K562 (cell line): ENCODE results near the gene PIEZO2. TPM values are rescaled to one million over a fixed set of nuclear protein-coding genes. Genes with fewer than 3 reads are reported as not detected.

Experiments used
- CREB3 ChIP-seq: fragments of 450-650 bp; conservative IDR thresholded peaks from 2 replicates; pipeline ENCODE4 v1.6.1; 2016; ENCODE audit warnings: missing genetic modification characterization, low read depth, mild to moderate bottlenecking, missing compliant biosample characterization, moderate library complexity
- GTF2E2 ChIP-seq: fragments of 200-800 bp; sonication (Bioruptor generic); IDR thresholded peaks from 2 replicates; pipeline ENCODE4 v1.6.1; 2016; ENCODE audit warnings: missing genetic modification characterization, missing compliant biosample characterization
- HDAC3 ChIP-seq: fragments of 450-650 bp; IDR thresholded peaks from 2 replicates; pipeline ENCODE4 v1.6.1; 2018; ENCODE audit warnings: borderline replicate concordance, mild to moderate bottlenecking, moderate library complexity; ENCODE audit not compliant: partially characterized antibody
- NFIX ChIP-seq: fragments of 250-450 bp; sonication (Bioruptor Pico); IDR thresholded peaks from 2 replicates; pipeline ENCODE4 v1.4.0; 2020; ENCODE audit warnings: low read depth, mild to moderate bottlenecking, moderate library complexity
- NUFIP1 ChIP-seq: fragments of 450-650 bp; IDR thresholded peaks from 2 replicates; pipeline ENCODE4 v1.6.1; 2018; ENCODE audit not compliant: partially characterized antibody
- TAF1 ChIP-seq: IDR thresholded peaks from 2 replicates; pipeline ENCODE4 v1.6.1; 2011; ENCODE audit warnings: mild to moderate bottlenecking, low read length, moderate library complexity; ENCODE audit not compliant: insufficient read depth, control insufficient read depth, severe bottlenecking; ENCODE audit errors: extremely low read depth
- TBP ChIP-seq: optimal IDR thresholded peaks from 2 replicates; pipeline ENCODE3; 2011; ENCODE audit warnings: low read depth, low read length, improper control_type of control experiment
- ZNF146 ChIP-seq: IDR thresholded peaks from one replicate; pipeline ENCODE4 v1.6.1; 2018; ENCODE audit warnings: missing compliant biosample characterization; ENCODE audit not compliant: unreplicated experiment
- ZNF224 ChIP-seq: sonication (generic); formaldehyde crosslinking; IDR thresholded peaks from 2 replicates; pipeline ENCODE4 v1.8.0; 2022; ENCODE audit warnings: mild to moderate bottlenecking, missing genetic modification reagents
- ZNF23 ChIP-seq: fragments of 250-450 bp; sonication (Bioruptor Pico); IDR thresholded peaks from 2 replicates; pipeline ENCODE4 v1.4.0; 2020; ENCODE audit warnings: mild to moderate bottlenecking
- ZNF395 ChIP-seq: fragments of 200-800 bp; sonication (Bioruptor generic); IDR thresholded peaks from 2 replicates; pipeline ENCODE4 v1.6.1; 2017; ENCODE audit warnings: missing genetic modification characterization, missing compliant biosample characterization
- ZNF609 ChIP-seq: sonication (generic); formaldehyde crosslinking; IDR thresholded peaks from 2 replicates; pipeline ENCODE4 v1.8.1; 2023; ENCODE audit warnings: missing genetic modification reagents, mild to moderate bottlenecking, borderline replicate concordance
- ZNF76 ChIP-seq: fragments of 250-450 bp; sonication (Bioruptor Pico); IDR thresholded peaks from 2 replicates; pipeline ENCODE4 v1.4.0; 2020; ENCODE audit warnings: mild to moderate bottlenecking, moderate library complexity, borderline replicate concordance
- polyA plus RNA-seq, 8 experiments: library from polyadenylated mRNA; depleted of rRNA in 4 of 8; stranded (reverse) in 5 of 8; unstranded in 3 of 8; fragments of >200 nt; fragmentation: Nextera tagmentation in 2 of 8; fragmentation: Illumina TruSeq in 1 of 8; extraction: Ambion mirVana in 2 of 8; extraction: Trizol in 1 of 8; gene quantifications; 2 replicates each; pipeline versions ENCODE4 v1.2.1 to v1.2.3, GENCODE V29; 2011 to 2014; ENCODE audit warnings: inconsistent platforms in 1 of 8, missing spikeins in 1 of 8
- total RNA-seq, 7 experiments: library from RNA; depleted of rRNA in 6 of 7; stranded (reverse); fragments of >200 nt in 6 of 7; fragmentation: Illumina TruSeq in 2 of 7; extraction: Trizol in 2 of 7; gene quantifications; 2 replicates each; pipeline versions ENCODE4 v1.2.1 to v1.2.3, GENCODE V29; 2011 to 2021; ENCODE audit warnings: low replicate concordance in 1 of 7
- TF ChIP-seq, protein P1 (sequence below), 3 experiments: fragments of 200-800 bp in 1 of 3; fragments of 250-450 bp in 1 of 3; fragments of 450-650 bp in 1 of 3; sonication (Bioruptor Pico) in 1 of 3; sonication (Bioruptor generic) in 1 of 3; formaldehyde crosslinking in 1 of 3; IDR thresholded peaks; 2 replicates each; pipeline versions ENCODE4 v1.6.1 to v1.8.0; 2016 to 2022; ENCODE audit warnings: mild to moderate bottlenecking in 2 of 3, missing genetic modification characterization in 2 of 3, missing compliant biosample characterization in 1 of 3, moderate library complexity in 1 of 3
- TF ChIP-seq, protein P2 (sequence below): fragments of 250-450 bp; sonication (Bioruptor Pico); IDR thresholded peaks from 2 replicates; pipeline ENCODE4 v1.4.0; 2020; ENCODE audit warnings: mild to moderate bottlenecking

The PIEZO2 gene
- total and polyA plus RNA-seq, 9 of the 15 experiments (the other 6 are each of a cell fraction or from before 2014, with no cell fraction given), result 0.54 to 4.1 (median 2.0) TPM

DNA sequence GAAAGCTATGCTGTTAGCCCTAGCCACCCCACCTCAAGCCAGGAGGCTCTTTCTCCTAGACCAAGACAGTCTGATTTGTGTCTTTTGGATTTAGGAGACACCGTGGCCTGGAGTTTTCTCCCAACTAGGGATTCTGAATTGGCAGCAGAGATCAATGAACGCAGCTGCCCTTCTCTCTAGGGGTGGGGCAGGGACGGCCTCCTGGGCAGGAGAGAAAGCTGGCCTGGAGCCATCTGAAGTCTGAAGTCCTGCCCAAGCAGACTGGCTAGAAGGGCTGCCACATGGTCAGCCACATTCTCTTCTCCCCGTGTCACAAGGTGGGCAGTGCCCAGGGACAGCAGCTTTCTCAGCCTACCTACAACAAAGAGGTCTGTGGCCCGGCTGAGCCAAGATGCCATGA is 45.1 kb downstream of the PIEZO2 start (continued):
- TF ChIP-seq ZNF609 (no peak), ZNF23 (CRISPR knock-in tag) (no peak), CREB3 (tag) (no peak), NFIX (CRISPR knock-in tag) (no peak), TBP (no peak), TAF1 (no peak), ZNF146 (CRISPR knock-in tag) (no peak), ZNF224 (CRISPR knock-in tag) (no peak), HDAC3 (no peak), ZNF76 (CRISPR knock-in tag) (no peak), ZNF395 (CRISPR knock-in tag) (no peak), GTF2E2 (no peak), NUFIP1 (no peak)
- TF ChIP-seq, protein P1, sequence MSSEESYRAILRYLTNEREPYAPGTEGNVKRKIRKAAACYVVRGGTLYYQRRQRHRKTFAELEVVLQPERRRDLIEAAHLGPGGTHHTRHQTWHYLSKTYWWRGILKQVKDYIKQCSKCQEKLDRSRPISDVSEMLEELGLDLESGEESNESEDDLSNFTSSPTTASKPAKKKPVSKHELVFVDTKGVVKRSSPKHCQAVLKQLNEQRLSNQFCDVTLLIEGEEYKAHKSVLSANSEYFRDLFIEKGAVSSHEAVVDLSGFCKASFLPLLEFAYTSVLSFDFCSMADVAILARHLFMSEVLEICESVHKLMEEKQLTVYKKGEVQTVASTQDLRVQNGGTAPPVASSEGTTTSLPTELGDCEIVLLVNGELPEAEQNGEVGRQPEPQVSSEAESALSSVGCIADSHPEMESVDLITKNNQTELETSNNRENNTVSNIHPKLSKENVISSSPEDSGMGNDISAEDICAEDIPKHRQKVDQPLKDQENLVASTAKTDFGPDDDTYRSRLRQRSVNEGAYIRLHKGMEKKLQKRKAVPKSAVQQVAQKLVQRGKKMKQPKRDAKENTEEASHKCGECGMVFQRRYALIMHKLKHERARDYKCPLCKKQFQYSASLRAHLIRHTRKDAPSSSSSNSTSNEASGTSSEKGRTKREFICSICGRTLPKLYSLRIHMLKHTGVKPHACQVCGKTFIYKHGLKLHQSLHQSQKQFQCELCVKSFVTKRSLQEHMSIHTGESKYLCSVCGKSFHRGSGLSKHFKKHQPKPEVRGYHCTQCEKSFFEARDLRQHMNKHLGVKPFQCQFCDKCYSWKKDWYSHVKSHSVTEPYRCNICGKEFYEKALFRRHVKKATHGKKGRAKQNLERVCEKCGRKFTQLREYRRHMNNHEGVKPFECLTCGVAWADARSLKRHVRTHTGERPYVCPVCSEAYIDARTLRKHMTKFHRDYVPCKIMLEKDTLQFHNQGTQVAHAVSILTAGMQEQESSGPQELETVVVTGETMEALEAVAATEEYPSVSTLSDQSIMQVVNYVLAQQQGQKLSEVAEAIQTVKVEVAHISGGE (CRISPR knock-in tag; IDR thresholded peaks at IDR 0.05), result no peak
- TF ChIP-seq, protein P2, sequence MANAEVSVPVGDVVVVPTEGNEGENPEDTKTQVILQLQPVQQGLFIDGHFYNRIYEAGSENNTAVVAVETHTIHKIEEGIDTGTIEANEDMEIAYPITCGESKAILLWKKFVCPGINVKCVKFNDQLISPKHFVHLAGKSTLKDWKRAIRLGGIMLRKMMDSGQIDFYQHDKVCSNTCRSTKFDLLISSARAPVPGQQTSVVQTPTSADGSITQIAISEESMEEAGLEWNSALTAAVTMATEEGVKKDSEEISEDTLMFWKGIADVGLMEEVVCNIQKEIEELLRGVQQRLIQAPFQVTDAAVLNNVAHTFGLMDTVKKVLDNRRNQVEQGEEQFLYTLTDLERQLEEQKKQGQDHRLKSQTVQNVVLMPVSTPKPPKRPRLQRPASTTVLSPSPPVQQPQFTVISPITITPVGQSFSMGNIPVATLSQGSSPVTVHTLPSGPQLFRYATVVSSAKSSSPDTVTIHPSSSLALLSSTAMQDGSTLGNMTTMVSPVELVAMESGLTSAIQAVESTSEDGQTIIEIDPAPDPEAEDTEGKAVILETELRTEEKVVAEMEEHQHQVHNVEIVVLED, result no peak
